ENCODE data around the gene IL19. TPM values are rescaled to one million over a fixed set of nuclear protein-coding genes. Genes with fewer than 3 reads are reported as not detected.
"Not testable (repeated sequence)": the region's sequence is repeated elsewhere in the genome, so short reads cannot be mapped to it uniquely, and the experiment has no call there.

The IL19 gene
- total RNA-seq, 4 donors from 2014 or later: not detected

DNA sequence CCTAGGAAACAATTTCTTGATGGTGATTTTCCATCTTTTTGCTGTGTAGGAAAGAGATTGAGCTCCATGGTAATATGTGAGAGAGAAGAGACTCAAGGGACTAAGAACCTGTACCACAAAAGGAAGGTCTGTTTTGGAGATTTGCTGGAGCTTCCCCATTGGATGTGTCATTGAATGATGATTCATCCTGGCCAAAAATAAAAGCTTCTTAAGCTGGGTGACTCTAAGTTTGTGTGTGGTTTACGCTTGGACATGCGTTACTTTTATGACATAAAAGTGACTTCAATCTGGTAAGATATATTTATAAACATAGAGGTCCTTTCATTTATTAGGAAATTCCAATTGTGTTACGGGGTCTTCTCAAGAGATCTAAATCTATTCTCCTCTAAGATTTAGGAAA is 17.4 kb upstream of the IL19 start:
- Histone ChIP-seq H3K27me3 (no peaks in the 10 kb centered on the region), H3K4me1 (no peaks in the 10 kb centered on the region), H3K4me3 (no peak overlapping the region), H3K27ac (no peak overlapping the region), H3K9me3 (no peaks in the 10 kb centered on the region), H3K36me3 (no peaks in the 10 kb centered on the region)
- no peak for DNase-seq
- intact Hi-C loops (cut with DNase I; ENCODE audit: low total_unique reads) (no loop called here), in situ Hi-C loops (cut with MboI; ENCODE audit: low sequenced_read_pairs in 4 of 4) (no loop called here)
- ATAC-seq: no peak
- no peak for TF ChIP-seq POLR2A (IDR thresholded peaks at IDR 0.05)

GRCh38 chr1:206754011-206754410 is 16.6 kb upstream of the IL19 start:
- no peaks in the 10 kb centered on the region for H3K4me1 ChIP-seq
- H3K27me3 ChIP-seq: no peaks in the 10 kb centered on the region
- H3K36me3 ChIP-seq: no peaks in the 10 kb centered on the region
- ATAC-seq (no peak), DNase-seq (no peak)
- H3K4me3 ChIP-seq: no peak overlapping the region
- in situ Hi-C loops (cut with MboI; ENCODE audit: low sequenced_read_pairs in 4 of 4): no loop called here
- no peak for TF ChIP-seq POLR2A (IDR thresholded peaks at IDR 0.05)
- no peak for TF ChIP-seq CTCF (IDR thresholded peaks at IDR 0.05 in 4 of 5, conservative IDR thresholded peaks at IDR 0.05 in 1 of 5)
- no peaks in the 10 kb centered on the region for H3K9me3 ChIP-seq
- intact Hi-C loops (cut with DNase I; ENCODE audit: low total_unique reads): no loop called here
- no peak overlapping the region for H3K27ac ChIP-seq

GRCh38 chr1:206757524-206758266 is 12.9 kb upstream of the IL19 start:
- no peak for DNase-seq
- in situ Hi-C loops (cut with MboI; ENCODE audit: low sequenced_read_pairs in 4 of 4) (no loop called here), intact Hi-C loops (cut with DNase I; ENCODE audit: low total_unique reads) (no loop called here)
- no peaks in the 10 kb centered on the region for H3K36me3 ChIP-seq
- H3K27ac ChIP-seq: no peak overlapping the region
- no peaks in the 10 kb centered on the region for H3K27me3 ChIP-seq
- no peaks in the 10 kb centered on the region for H3K9me3 ChIP-seq
- no peak for ATAC-seq
- TF ChIP-seq POLR2A (IDR thresholded peaks at IDR 0.05) (no peak), CTCF (IDR thresholded peaks at IDR 0.05 in 4 of 5, conservative IDR thresholded peaks at IDR 0.05 in 1 of 5) (no peak)
- no peaks in the 10 kb centered on the region for H3K4me1 ChIP-seq
- no peak overlapping the region for H3K4me3 ChIP-seq

- Histone ChIP-seq H3K27me3 (no peaks in the 10 kb centered on the region), H3K4me3 (no peak overlapping the region), H3K9me3 (no peaks in the 10 kb centered on the region), H3K27ac (no peak overlapping the region), H3K36me3 (no peaks in the 10 kb centered on the region), H3K4me1 (no peaks in the 10 kb centered on the region)
- DNase-seq (no peak), ATAC-seq (no peak)
- intact Hi-C loops (cut with DNase I; ENCODE audit: low total_unique reads) (no loop called here), in situ Hi-C loops (cut with MboI; ENCODE audit: low sequenced_read_pairs in 4 of 4) (no loop called here)
- TF ChIP-seq POLR2A (IDR thresholded peaks at IDR 0.05): no peak
Observed at GRCh38 chr1:206760590-206760989, 10.0 kb upstream of the IL19 start.

- Histone ChIP-seq H3K36me3 (no peaks in the 10 kb centered on the region), H3K9me3 (no peaks in the 10 kb centered on the region), H3K4me3 (no peak overlapping the region), H3K27me3 (no peaks in the 10 kb centered on the region), H3K27ac (no peak overlapping the region), H3K4me1 (no peaks in the 10 kb centered on the region)
- DNase-seq (no peak), ATAC-seq (no peak)
- intact Hi-C loops (cut with DNase I; ENCODE audit: low total_unique reads): no loop called here
- in situ Hi-C loops (cut with MboI; ENCODE audit: low sequenced_read_pairs in 4 of 4): no loop called here
- no peak for TF ChIP-seq CTCF (IDR thresholded peaks at IDR 0.05 in 4 of 5, conservative IDR thresholded peaks at IDR 0.05 in 1 of 5)
- TF ChIP-seq POLR2A (IDR thresholded peaks at IDR 0.05): no peak
Observed at GRCh38 chr1:206761159-206761768, 9.3 kb upstream of the IL19 start.

GRCh38 chr1:206762741-206763364 is 7.7 kb upstream of the IL19 start:
- H3K4me1 ChIP-seq; H3K36me3 ChIP-seq; intact Hi-C loops (cut with DNase I; ENCODE audit: low total_unique reads); H3K4me3 ChIP-seq; H3K9me3 ChIP-seq; ATAC-seq; DNase-seq; in situ Hi-C loops (cut with MboI; ENCODE audit: low sequenced_read_pairs in 4 of 4); H3K27ac ChIP-seq; H3K27me3 ChIP-seq: not testable (repeated sequence)

DNA sequence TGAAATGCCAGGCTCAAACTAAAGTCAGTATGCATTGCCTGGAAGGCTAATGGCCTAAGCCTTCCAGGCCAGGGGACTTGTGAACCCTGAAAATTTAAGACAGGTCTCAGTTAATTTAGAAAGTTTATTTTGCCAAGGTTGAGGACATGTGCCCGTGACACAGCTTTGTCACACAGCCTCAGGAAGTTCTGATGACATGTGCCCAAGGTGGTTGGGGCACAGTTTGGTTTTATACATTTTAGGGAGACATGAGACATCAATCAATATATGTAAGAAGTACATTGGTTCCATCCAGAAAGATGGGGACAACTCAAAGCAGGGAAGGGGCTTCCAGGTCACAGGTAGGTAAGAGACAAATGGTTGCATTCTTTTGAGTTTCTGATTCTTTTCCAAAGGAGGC is 4.8 kb upstream of the IL19 start:
- intact Hi-C loops (cut with DNase I; ENCODE audit: low total_unique reads); H3K4me3 ChIP-seq; H3K9me3 ChIP-seq; H3K36me3 ChIP-seq; in situ Hi-C loops (cut with MboI; ENCODE audit: low sequenced_read_pairs in 4 of 4); H3K27ac ChIP-seq; H3K4me1 ChIP-seq; DNase-seq; H3K27me3 ChIP-seq; ATAC-seq: not testable (repeated sequence)
